Motor neuron (in vitro differentiated cells): ENCODE measurements around the gene MARK3. TPM values are rescaled to one million over a fixed set of nuclear protein-coding genes. Genes with fewer than 3 reads are reported as not detected.

Source experiments
- ATAC-seq, 8 experiments: fragments of 200-7000 bp; cut with Tn5 transposase; replicated peaks in 6 of 8; 2 replicates each; pipeline ENCODE4 v1.8.0; 2021; ENCODE audit warnings: mild to moderate bottlenecking in 8 of 8, moderate library complexity in 8 of 8
- H3K27ac ChIP-seq, 2 donors: fragments of 250-450 bp; sonication (Bioruptor Pico); 2 replicates each; pipeline ENCODE4 v1.9.0; 2021; ENCODE audit warnings: antibody characterized with exemption in 2 of 2, mild to moderate bottlenecking in 2 of 2, moderate library complexity in 1 of 2
- H3K4me1 ChIP-seq, 2 donors: fragments of 250-450 bp; sonication (Bioruptor Pico); replicated peaks in 1 of 2; 2 replicates each; pipeline ENCODE4 v1.6.1; 2021; ENCODE audit warnings: antibody characterized with exemption in 2 of 2, mild to moderate bottlenecking in 2 of 2, moderate library complexity in 1 of 2
- H3K4me3 ChIP-seq, 5 donors: fragments of 250-450 bp; sonication (Bioruptor Pico); 2 replicates each; pipeline ENCODE4 v1.9.0; 2021; ENCODE audit warnings: antibody characterized with exemption in 5 of 5, mild to moderate bottlenecking in 5 of 5, moderate library complexity in 4 of 5
- WGBS, 10 experiments: fragments of 450-650 bp; shearing (Covaris generic); methylation state at CpG; one replicate each; pipeline ENCODE4 v1.0.0; 2022; 5-methylcytosine and 5-hydroxymethylcytosine counted together
- in situ Hi-C, 9 experiments: fragments of 400-800 bp; cut with MboI; loops; one replicate each; pipeline ENCODE4 v1.15.0; 2021; ENCODE audit warnings: low sequenced_read_pairs in 9 of 9, low pct_unique_long_range_greater_than_20kb in 2 of 9; ENCODE audit not compliant: unreplicated experiment in 9 of 9
- total RNA-seq, 8 experiments: library from RNA; unstranded; fragments of 300-600 nt; gene quantifications; 2 replicates each; pipeline versions ENCODE4 v1.2.3 to v1.2.4, GENCODE V29; 2022

Gene MARK3
- total RNA-seq, 8 experiments from 2014 or later: 62.8 to 149 (median 74.2) TPM

DNA sequence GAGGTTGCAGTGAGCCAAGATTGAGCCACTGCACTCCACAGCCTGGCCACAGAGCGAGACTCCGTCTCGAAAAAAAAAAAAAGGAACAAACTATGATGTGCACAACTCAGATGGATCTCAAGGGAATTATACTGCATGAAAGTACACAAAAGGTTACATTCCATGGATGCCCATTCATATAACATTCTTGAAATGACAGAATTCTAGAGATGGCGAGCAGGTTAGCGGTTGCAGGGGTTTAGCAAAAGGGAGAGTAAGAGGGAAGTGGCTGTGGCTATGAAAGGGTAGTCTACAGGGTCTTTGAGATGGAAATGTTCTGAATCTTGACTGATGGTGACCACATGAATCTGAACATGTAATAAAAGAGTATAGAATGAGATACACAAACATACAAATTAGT, 87.7 kb downstream of the MARK3 start:
- H3K4me1 ChIP-seq: no peaks in the 10 kb centered on the region
- H3K4me3 ChIP-seq: no peak overlapping the region
- no peak for ATAC-seq
- 80 to 100% (median 96%) methylated on average over 1 to 5 of the region's 5 CpGs; no CpG with 5 or more reads in 4 of the 10 experiments for WGBS, 10 experiments
- H3K27ac ChIP-seq: no peak overlapping the region
- in situ Hi-C loops: no loop called here

DNA sequence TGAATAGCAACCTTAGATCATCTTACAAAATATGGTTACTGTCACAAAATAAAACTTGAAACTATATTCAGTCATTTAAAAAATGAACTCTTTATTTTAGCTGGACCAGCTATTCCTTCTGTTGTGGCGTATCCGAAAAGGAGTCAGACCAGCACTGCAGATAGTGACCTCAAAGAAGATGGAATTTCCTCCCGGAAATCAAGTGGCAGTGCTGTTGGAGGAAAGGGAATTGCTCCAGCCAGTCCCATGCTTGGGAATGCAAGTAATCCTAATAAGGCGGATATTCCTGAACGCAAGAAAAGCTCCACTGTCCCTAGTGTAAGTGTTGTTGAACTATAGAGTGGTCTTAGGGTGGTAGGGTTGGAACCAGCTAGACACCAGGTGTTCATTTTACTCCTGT, 89.7 kb downstream of the MARK3 start:
- in situ Hi-C loops: no loop called here
- H3K27ac ChIP-seq: no peak overlapping the region
- no peaks in the 10 kb centered on the region for H3K4me1 ChIP-seq
- no peak for ATAC-seq
- WGBS, 10 experiments: 89 to 100% (median 100%) methylated on average over 3 to 5 of the region's 5 CpGs; no CpG with 5 or more reads in 4 of the 10 experiments
- no peak overlapping the region for H3K4me3 ChIP-seq

DNA sequence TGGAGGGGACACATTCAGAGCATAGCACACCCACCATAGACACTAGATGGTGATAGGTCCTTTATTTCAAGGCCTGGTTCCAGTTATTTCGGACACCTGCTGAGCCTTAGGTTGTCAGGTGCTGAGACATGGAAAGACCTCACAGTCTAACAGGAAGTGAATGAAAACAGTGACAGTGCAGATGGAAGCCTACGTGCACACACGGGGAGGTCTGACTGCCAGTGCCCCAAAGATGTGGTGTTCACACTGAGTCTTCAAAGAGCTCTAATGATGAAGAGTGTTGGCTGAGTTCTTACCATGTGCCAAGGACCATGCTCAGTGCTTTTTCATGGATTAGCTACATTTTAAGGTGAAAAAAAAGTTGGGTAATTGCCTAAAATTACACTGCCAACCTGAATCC, 90.8 kb downstream of the MARK3 start:
- WGBS, 10 experiments: 75 to 100% (median 87%) methylated on average over 1 to 3 of the region's 3 CpGs; no CpG with 5 or more reads in 4 of the 10 experiments
- in situ Hi-C loops: no loop called here
- H3K27ac ChIP-seq: no peak overlapping the region
- H3K4me1 ChIP-seq: no peaks in the 10 kb centered on the region
- no peak for ATAC-seq
- H3K4me3 ChIP-seq: no peak overlapping the region

DNA sequence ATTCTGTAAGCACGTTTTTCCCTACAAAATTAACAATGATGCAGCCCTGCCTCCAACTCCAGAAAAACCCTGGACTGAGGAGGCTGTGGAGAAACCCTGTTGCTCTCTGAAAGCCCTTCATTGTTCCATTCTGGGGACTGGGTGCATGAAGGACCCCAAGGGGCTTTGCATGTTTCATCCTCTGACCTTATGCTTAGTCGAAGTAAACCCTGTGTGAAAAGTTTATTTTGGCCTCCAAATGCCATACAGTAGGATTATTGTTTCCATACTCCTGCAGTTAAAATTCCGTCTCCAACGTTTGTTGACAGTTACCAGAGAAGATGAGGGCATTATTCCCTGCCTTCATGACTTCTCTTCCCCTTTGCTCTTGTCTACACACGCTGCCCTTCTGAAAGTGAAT, 91.4 kb downstream of the MARK3 start:
- H3K4me1 ChIP-seq: no peaks in the 10 kb centered on the region
- H3K27ac ChIP-seq: no peak overlapping the region
- WGBS, 10 experiments: 79 to 100% (median 93%) methylated on average over 1 to 5 of the region's 5 CpGs; no CpG with 5 or more reads in 2 of the 10 experiments
- ATAC-seq: no peak
- no peak overlapping the region for H3K4me3 ChIP-seq
- in situ Hi-C loops: no loop called here

DNA sequence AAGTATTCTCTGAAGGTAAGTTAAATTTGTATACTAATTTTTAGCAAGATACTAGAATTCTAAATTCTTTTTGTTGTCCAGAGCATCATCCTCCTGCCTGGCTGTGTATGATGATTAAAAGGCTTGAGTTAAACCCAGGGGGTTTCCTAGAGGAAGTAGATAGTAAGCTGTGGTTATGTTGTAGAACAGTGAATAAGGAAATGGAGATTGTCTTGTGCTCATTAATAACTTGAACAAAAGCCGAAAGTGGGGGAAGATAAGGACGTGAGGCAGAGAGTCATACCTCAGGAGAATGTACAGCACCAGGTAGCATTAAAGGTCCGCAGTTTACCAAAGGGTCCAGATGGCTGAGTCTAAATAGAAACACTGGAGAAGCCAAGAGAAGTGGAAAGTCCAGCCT, 95.4 kb downstream of the MARK3 start:
- WGBS, 10 experiments: 83 to 100% (median 100%) methylated on average over 1 to 3 of the region's 3 CpGs; no CpG with 5 or more reads in 1 of the 10 experiments
- no peak overlapping the region for H3K27ac ChIP-seq
- no peak overlapping the region for H3K4me3 ChIP-seq
- no peak for ATAC-seq
- in situ Hi-C loops: no loop called here
- no peaks in the 10 kb centered on the region for H3K4me1 ChIP-seq

DNA sequence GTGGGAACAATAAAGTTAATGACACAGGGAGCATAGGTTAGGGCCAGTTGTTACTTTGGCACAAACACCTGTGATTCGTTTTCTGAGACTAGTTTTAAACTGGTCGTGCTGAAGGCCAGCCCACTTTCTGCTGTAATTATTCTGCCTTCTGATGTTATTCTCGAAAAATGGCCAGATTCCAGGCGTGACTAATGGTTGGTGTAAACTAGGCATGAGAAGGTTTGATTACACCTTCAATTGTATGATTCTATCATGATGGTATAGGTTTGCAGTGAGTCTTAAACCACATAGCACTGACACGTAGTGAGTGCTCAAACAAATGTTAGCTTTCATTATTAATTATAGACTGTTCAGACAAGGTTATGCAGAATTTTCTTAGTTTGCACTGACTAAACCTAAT, 98.4 kb downstream of the MARK3 start:
- ATAC-seq: peak in 2 of 8 experiments; percentile 34 to 65
- 5 to 100% (median 76%) methylated on average over 1 to 5 of the region's 5 CpGs; no CpG with 5 or more reads in 1 of the 10 experiments for WGBS, 10 experiments

DNA sequence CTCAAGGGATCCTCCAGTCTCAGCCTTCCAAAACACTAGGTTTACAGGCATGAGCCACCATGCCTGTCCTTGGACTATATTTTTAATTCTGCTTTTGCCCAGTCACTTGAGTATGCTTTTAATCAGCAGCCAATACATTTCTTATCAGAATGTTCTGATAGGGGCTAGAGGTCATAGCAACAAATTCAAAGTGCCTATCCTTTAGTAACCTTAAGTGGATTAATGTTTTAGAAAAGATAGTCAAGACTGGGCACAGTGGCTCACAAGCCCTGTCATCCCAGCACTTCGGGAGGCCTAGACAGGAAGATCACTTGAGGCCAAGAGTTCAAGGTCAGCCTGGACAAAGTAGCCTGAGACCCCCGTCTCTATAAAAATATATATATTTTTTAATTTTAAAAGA, 100.3 kb downstream of the MARK3 start:
- Histone ChIP-seq H3K4me3 (no peak overlapping the region), H3K4me1 (no peaks in the 10 kb centered on the region), H3K27ac (no peak overlapping the region)
- in situ Hi-C loops: no loop called here
- 83 to 100% (median 98%) methylated on average over 1 to 2 of the region's 2 CpGs; no CpG with 5 or more reads in 4 of the 10 experiments for WGBS, 10 experiments
- no peak for ATAC-seq

More for the DNA sequence above, 98.4 kb downstream of the MARK3 start:
- H3K4me1 ChIP-seq: no peaks in the 10 kb centered on the region
- no peak overlapping the region for H3K27ac ChIP-seq
- no peak overlapping the region for H3K4me3 ChIP-seq
- in situ Hi-C loops: no loop called here

DNA sequence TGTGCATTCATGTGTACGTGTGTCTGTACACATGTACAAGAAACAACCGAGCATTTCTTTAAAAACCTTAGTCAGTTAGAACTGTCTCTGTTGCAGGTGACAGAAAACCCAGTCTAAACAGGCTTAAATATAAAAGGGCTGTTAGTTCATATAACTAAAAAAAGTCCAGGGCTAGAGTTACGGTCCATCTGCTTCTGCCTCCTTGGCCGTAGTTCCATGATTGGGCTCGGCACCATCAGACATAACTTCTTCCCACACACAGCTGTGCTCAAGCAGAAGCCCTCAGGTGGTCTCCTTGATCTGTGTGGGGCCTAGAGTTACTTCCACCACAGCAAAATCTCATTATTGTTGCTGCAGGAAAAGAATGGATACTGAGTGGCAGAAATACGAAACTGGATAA, 102.9 kb downstream of the MARK3 start:
- Histone ChIP-seq H3K4me1 (no peaks in the 10 kb centered on the region), H3K4me3 (no peak overlapping the region), H3K27ac (no peak overlapping the region)
- in situ Hi-C loops: no loop called here
- no peak for ATAC-seq
- 86 to 100% (median 97%) methylated on average over 1 to 6 of the region's 6 CpGs; no CpG with 5 or more reads in 2 of the 10 experiments for WGBS, 10 experiments

DNA sequence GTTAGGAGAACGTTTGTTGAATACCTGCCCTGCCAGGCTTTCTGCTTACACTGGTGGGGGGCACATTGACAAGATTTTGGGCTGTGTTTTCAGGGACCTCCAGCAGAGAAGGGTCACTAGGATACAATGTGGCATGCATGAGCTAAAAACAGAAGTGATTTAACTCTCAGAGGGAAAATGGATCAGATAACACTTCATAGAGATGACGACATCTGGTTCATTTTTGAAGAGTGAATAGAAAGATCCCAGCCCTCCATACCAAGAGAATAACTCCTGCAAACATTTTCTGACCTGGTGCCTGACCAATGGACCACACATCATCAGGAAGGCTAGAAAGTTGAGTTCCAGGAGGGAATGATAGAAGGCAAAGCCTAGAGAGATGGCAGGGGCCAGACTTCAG, 103.7 kb downstream of the MARK3 start:
- ATAC-seq: no peak
- H3K4me3 ChIP-seq: no peak overlapping the region
- WGBS, 10 experiments: 17 to 100% (median 78%) methylated on average over 1 to 2 of the region's 2 CpGs; no CpG with 5 or more reads in 1 of the 10 experiments
- no peak overlapping the region for H3K27ac ChIP-seq
- H3K4me1 ChIP-seq: no peaks in the 10 kb centered on the region
- in situ Hi-C loops: no loop called here

DNA sequence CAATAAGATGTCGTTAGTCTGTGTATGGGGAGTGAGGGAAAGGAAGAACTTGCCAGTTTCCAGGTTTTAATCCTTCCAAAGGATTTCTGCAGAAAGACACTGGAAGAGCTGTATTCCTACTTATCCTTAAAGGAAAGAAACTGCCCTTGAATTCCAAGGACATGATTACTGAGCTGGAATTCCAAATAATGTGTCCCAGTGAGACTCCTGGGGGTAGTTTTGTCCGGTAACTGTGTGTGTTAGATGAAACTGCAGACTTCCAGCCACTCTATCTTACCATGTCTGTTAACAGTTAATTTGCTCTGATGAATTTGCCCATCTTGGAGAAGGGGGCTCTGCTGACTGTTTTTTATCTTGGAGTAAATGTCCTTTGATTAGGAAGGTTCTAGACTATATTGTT, 104.4 kb downstream of the MARK3 start:
- H3K4me1 ChIP-seq: no peaks in the 10 kb centered on the region
- H3K27ac ChIP-seq: no peak overlapping the region
- 80 to 100% (median 97%) methylated on average over 1 to 2 of the region's 2 CpGs; no CpG with 5 or more reads in 4 of the 10 experiments for WGBS, 10 experiments
- ATAC-seq: no peak
- H3K4me3 ChIP-seq: no peak overlapping the region
- in situ Hi-C loops: no loop called here

DNA sequence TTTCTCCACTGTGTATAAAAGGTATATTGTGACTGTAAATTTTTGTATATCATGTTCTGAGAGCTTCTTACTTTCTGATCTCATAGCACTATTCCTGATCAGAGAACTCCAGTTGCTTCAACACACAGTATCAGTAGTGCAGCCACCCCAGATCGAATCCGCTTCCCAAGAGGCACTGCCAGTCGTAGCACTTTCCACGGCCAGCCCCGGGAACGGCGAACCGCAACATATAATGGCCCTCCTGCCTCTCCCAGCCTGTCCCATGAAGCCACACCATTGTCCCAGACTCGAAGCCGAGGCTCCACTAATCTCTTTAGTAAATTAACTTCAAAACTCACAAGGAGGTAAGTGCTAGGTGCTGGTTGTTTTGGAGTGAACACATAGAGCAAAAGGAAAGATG, 106.5 kb downstream of the MARK3 start:
- in situ Hi-C loops: no loop called here
- no peaks in the 10 kb centered on the region for H3K4me1 ChIP-seq
- no peak overlapping the region for H3K4me3 ChIP-seq
- no peak overlapping the region for H3K27ac ChIP-seq
- no peak for ATAC-seq
- 56 to 100% (median 98%) methylated on average over 2 to 10 of the region's 10 CpGs; no CpG with 5 or more reads in 3 of the 10 experiments for WGBS, 10 experiments

DNA sequence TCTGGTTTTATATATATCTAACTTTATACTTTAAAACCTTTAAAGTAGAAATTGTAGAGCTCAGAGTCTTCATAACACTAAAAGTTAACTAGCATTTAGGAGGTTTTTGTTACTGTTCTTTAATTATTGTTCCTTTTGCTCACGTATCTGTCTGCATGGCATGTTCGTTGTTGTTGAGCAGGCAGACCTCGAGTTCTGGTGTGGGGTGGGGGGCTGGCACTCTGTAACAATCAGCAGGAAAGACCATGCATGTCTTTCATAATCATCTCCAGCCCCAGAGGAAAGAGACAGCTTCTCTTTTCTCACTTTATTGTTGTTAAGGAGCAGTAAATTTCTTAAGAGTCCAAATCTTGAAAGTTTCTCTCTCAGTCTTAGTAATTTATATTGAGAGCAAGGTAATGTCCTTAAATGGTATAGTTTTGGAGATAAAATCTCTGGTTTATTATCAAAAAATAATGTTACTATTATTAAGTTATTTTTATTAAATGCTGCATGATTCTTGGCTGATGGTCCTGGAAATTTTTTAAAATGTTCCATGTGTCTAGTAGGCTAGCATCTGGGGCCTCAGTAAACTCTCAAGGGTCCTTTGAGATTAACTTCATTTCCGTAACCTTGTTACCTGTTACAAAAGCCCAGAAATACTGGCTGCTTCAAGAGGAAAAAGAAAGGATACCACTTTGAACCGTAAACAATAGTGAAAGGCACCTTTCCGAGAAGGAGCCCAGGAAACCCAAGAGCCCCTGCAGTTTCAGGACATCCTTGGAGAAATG, 107.1 kb downstream of the MARK3 start:
- ATAC-seq: no peak
- in situ Hi-C loops: no loop called here
- WGBS, 10 experiments: 36 to 94% (median 88%) methylated on average over 2 to 6 of the region's 6 CpGs; no CpG with 5 or more reads in 1 of the 10 experiments
- H3K4me3 ChIP-seq: no peak overlapping the region
- H3K27ac ChIP-seq: no peak overlapping the region
- no peaks in the 10 kb centered on the region for H3K4me1 ChIP-seq

DNA sequence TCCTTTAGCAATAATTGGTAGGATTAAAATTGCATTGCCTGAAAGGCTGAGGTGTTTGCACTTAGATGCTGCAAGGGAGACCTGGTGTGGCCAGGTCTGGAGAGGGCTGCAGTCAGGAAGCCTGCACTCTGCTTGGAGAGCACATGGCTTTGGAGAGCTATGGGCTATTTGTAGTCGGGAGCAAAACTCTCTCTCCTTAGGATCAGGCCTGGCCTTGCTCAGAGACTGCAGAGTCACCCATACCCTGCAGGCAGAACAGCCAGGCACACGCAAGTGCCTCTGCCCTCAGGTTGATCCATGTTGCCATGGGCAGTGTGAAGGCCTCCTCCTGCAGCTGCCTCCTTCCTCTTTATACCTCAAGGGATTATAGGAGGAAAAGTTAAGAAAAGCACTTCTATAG, 110.6 kb downstream of the MARK3 start:
- ATAC-seq: peak in 1 of 8 experiments; percentile 12
- peaks cover 0 to 8% of the 10 kb centered on the region in 2 donors for H3K4me1 ChIP-seq
- no peak overlapping the region for H3K27ac ChIP-seq
- 40 to 92% (median 80%) methylated on average over 1 to 2 of the region's 2 CpGs; no CpG with 5 or more reads in 5 of the 10 experiments for WGBS, 10 experiments
- in situ Hi-C loops: no loop called here
- H3K4me3 ChIP-seq: no peak overlapping the region

DNA sequence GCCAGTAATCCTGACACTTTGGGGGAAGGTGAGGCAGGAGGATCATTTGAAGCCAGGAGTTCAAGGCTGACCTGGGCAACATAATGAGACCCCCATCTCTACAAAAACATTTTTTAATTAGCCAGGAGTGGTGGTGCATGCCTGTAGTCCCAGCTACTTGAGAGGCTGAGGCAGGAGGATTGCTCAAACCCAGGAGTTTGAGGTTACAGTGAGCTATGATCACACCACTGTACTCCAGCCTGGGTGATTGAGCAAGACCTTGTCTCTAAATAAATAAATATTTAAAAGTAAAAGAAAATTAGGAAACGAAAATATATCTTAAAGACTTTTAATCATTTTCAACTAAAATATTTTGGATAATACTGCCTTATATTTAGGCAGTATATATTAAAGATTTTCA, 111.6 kb downstream of the MARK3 start:
- ATAC-seq: no peak
- H3K27ac ChIP-seq: no peak overlapping the region
- in situ Hi-C loops: no loop called here
- WGBS, 10 experiments: 0 to 57% (median 12%) methylated on average over 1 of the region's 1 CpG
- H3K4me1 ChIP-seq: peaks cover 0 to 8% of the 10 kb centered on the region in 2 donors
- H3K4me3 ChIP-seq: no peak overlapping the region
